H1 (cell line): ENCODE measurements around the gene WNT7A.

ENCODE experiments used
- ATF2 ChIP-seq: IDR thresholded peaks from 2 replicates; pipeline ENCODE4 v1.6.1; 2012; ENCODE audit warnings: low read length, inconsistent platforms
- CTCF ChIP-seq, 3 experiments: IDR thresholded peaks; 1 replicate in 2 of 3; 2 replicates in 1 of 3; pipeline versions ENCODE4 v1.5.1 to v1.6.1; 2011; ENCODE audit warnings: low read length in 3 of 3, mild to moderate bottlenecking in 3 of 3, inconsistent platforms in 2 of 3, low read depth in 1 of 3, moderate library complexity in 1 of 3; ENCODE audit not compliant: insufficient read depth in 1 of 3; ENCODE audit errors: control extremely low read depth in 1 of 3
- EP300 ChIP-seq, 2 experiments: IDR thresholded peaks; 1 replicate in 1 of 2; 2 replicates in 1 of 2; pipeline ENCODE4 v1.6.1; 2011 to 2012; ENCODE audit warnings: low read depth in 2 of 2, low read length in 2 of 2, mild to moderate bottlenecking in 2 of 2, borderline replicate concordance in 1 of 2, inconsistent platforms in 1 of 2, moderate library complexity in 1 of 2
- POLR2A ChIP-seq, 2 experiments: IDR thresholded peaks; 1 replicate in 1 of 2; 2 replicates in 1 of 2; pipeline ENCODE4 v1.6.1; 2011; ENCODE audit warnings: low read depth in 2 of 2, low read length in 2 of 2, mild to moderate bottlenecking in 2 of 2; ENCODE audit errors: control extremely low read depth in 1 of 2
- POLR2AphosphoS5 ChIP-seq: IDR thresholded peaks from 2 replicates; pipeline ENCODE4 v1.6.1; 2011; ENCODE audit warnings: low read depth, low read length
- ZNF274 ChIP-seq: IDR thresholded peaks from 2 replicates; pipeline ENCODE4 v1.7.0; 2012; ENCODE audit warnings: low read length, borderline replicate concordance; ENCODE audit errors: extremely low read depth
- TF ChIP-seq, protein P1 (sequence below): IDR thresholded peaks from 2 replicates; pipeline ENCODE4 v1.6.1; 2012; ENCODE audit warnings: inconsistent platforms

DNA sequence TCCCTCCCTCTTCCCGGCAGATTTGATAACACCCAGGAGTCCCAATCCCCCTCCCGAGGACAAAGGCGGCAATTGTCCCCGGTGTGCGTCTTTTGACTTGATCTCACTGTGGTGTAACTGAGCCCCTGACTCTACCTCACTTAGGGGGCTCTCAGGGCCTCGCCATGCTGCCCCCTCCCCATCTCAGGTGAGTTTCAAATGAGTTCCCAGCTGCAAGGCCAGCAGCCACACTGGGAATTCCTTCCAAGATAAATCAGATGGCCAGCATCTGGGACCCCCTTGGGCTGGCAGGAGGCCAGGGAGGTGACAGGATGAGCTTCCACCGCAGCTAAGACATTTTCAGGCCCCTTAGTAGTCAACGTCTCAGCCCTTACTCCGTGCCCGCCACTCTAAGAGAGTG lies 35.0 kb downstream of the WNT7A start:
- TF ChIP-seq EP300 (IDR thresholded peaks at IDR 0.05; ENCODE audit: borderline replicate concordance in 1 of 2, low read depth in 2 of 2, low read length in 2 of 2): no peak
- TF ChIP-seq CTCF (IDR thresholded peaks at IDR 0.05; ENCODE audit: control extremely low read depth in 1 of 3, insufficient read depth in 1 of 3, low read depth in 1 of 3, low read length in 3 of 3): no peak
- TF ChIP-seq POLR2AphosphoS5: no peak
- no peak for TF ChIP-seq POLR2A (IDR thresholded peaks at IDR 0.05; ENCODE audit: control extremely low read depth in 1 of 2, low read depth in 2 of 2, low read length in 2 of 2)
- TF ChIP-seq, protein P1, sequence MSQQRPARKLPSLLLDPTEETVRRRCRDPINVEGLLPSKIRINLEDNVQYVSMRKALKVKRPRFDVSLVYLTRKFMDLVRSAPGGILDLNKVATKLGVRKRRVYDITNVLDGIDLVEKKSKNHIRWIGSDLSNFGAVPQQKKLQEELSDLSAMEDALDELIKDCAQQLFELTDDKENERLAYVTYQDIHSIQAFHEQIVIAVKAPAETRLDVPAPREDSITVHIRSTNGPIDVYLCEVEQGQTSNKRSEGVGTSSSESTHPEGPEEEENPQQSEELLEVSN: no peak
- no peak for TF ChIP-seq ATF2
- no peak for TF ChIP-seq ZNF274
